WTC11 (cell line): ENCODE results near the gene OXER1.

Source experiments
- NFE2L1 ChIP-seq: sonication (generic); formaldehyde crosslinking; IDR thresholded peaks from 2 replicates; pipeline ENCODE4 v1.8.1; 2023; ENCODE audit warnings: missing genetic modification reagents
- NR2C2 ChIP-seq: sonication (generic); formaldehyde crosslinking; IDR thresholded peaks from 2 replicates; pipeline ENCODE4 v1.8.0; 2022; ENCODE audit warnings: mild to moderate bottlenecking, missing genetic modification reagents
- OVOL2 ChIP-seq: fragments of 250-450 bp; sonication (Bioruptor Pico); IDR thresholded peaks from 2 replicates; pipeline ENCODE4 v1.9.0; 2021; ENCODE audit warnings: mild to moderate bottlenecking, borderline replicate concordance
- SP1 ChIP-seq: sonication (generic); formaldehyde crosslinking; conservative IDR thresholded peaks from 2 replicates; pipeline ENCODE4 v1.8.1; 2022; ENCODE audit warnings: missing genetic modification reagents
- ZNF121 ChIP-seq: sonication (generic); formaldehyde crosslinking; IDR thresholded peaks from 2 replicates; pipeline ENCODE4 v1.8.0; 2023; ENCODE audit warnings: missing genetic modification reagents
- ZNF416 ChIP-seq: fragments of 250-450 bp; sonication (Bioruptor Pico); IDR thresholded peaks from 2 replicates; pipeline ENCODE4 v1.9.0; 2021; ENCODE audit warnings: mild to moderate bottlenecking, inconsistent platforms
- TF ChIP-seq, protein P1 (sequence below): fragments of 200-600 bp; IDR thresholded peaks from 2 replicates; pipeline ENCODE4 v1.8.0; 2022; ENCODE audit warnings: antibody characterized with exemption
- TF ChIP-seq, protein P2 (sequence below): sonication (generic); formaldehyde crosslinking; IDR thresholded peaks from 2 replicates; pipeline ENCODE4 v1.8.1; 2023; ENCODE audit warnings: mild to moderate bottlenecking, missing genetic modification reagents, moderate library complexity

DNA sequence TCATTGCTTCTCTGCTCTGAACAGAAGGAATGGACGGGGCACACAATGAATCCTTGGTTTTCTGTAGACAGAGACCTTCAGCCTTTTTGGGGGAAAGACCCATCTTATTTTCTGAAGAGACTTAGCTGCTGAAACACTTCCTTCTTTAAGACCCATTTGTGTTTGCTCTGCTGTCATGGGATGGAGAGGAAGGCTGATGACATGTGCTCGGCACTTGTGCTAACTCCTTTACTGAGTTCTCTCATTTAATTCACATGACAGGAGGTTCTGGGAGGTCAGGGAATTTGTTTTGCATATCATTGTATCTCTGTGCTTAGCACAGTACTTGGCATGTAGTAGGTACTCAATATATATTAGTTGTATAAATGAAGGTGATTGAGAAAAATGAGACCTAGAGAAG lies 39.0 kb downstream of the OXER1 start:
- TF ChIP-seq SP1 (CRISPR knock-in tag) (no peak), NR2C2 (CRISPR knock-in tag) (no peak), ZNF121 (CRISPR knock-in tag) (no peak), OVOL2 (CRISPR knock-in tag) (no peak), ZNF416 (CRISPR knock-in tag) (no peak), NFE2L1 (no peak)
- TF ChIP-seq, protein P1, sequence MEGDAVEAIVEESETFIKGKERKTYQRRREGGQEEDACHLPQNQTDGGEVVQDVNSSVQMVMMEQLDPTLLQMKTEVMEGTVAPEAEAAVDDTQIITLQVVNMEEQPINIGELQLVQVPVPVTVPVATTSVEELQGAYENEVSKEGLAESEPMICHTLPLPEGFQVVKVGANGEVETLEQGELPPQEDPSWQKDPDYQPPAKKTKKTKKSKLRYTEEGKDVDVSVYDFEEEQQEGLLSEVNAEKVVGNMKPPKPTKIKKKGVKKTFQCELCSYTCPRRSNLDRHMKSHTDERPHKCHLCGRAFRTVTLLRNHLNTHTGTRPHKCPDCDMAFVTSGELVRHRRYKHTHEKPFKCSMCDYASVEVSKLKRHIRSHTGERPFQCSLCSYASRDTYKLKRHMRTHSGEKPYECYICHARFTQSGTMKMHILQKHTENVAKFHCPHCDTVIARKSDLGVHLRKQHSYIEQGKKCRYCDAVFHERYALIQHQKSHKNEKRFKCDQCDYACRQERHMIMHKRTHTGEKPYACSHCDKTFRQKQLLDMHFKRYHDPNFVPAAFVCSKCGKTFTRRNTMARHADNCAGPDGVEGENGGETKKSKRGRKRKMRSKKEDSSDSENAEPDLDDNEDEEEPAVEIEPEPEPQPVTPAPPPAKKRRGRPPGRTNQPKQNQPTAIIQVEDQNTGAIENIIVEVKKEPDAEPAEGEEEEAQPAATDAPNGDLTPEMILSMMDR: no peak
- TF ChIP-seq, protein P2, sequence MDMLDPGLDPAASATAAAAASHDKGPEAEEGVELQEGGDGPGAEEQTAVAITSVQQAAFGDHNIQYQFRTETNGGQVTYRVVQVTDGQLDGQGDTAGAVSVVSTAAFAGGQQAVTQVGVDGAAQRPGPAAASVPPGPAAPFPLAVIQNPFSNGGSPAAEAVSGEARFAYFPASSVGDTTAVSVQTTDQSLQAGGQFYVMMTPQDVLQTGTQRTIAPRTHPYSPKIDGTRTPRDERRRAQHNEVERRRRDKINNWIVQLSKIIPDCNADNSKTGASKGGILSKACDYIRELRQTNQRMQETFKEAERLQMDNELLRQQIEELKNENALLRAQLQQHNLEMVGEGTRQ (CRISPR knock-in tag): no peak
